ENCODE results near the gene CRISPLD2. TPM values are rescaled to one million over a fixed set of nuclear protein-coding genes. Genes with fewer than 3 reads are reported as not detected.

The CRISPLD2 gene
- total RNA-seq, 1 donor from 2014 or later = 0.53 TPM

DNA sequence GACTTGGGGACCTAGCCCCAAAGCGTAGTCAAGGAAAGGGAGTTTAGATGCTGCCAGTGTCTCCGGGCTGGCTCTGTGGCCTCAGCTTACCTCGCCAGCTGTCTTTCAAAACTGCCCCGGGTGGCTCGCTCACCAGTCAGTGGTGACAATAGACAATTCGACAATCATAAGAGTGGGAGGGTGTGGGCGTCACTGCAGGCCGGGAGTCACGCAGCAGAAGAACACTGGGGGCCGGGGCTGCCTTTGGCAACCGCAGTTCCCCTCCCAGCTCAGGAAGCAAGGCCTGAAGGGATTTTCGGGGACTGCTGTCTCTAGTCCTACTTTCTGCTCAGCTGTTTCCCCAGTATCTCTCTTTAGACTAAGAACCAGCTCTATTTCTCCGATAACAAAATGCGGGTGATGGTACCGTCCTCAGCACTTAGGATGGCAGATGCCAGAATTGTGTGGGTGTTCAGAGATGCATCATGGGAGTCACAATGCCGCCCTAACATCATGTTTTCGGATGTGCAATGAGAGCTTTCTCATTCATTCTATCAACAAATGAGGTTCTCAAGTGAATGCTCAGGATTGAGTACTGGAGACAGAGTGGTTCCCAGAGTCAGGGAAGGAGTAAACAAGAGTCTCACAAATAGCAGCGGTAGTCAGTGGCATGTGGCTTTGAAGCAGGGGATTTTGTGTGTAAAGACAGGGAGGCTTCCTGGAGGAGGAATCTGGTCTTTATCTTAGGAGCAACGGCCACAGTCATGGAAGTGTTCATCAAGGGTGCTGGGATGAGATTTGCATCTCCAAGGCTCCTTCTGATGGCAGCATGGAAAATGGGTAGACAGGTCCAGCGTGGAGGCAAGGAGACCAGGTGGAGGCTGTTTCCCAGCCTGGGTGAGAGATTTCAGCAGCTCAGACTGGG is 98.5 kb downstream of the CRISPLD2 start:
- TF ChIP-seq, protein P1, sequence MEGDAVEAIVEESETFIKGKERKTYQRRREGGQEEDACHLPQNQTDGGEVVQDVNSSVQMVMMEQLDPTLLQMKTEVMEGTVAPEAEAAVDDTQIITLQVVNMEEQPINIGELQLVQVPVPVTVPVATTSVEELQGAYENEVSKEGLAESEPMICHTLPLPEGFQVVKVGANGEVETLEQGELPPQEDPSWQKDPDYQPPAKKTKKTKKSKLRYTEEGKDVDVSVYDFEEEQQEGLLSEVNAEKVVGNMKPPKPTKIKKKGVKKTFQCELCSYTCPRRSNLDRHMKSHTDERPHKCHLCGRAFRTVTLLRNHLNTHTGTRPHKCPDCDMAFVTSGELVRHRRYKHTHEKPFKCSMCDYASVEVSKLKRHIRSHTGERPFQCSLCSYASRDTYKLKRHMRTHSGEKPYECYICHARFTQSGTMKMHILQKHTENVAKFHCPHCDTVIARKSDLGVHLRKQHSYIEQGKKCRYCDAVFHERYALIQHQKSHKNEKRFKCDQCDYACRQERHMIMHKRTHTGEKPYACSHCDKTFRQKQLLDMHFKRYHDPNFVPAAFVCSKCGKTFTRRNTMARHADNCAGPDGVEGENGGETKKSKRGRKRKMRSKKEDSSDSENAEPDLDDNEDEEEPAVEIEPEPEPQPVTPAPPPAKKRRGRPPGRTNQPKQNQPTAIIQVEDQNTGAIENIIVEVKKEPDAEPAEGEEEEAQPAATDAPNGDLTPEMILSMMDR (IDR thresholded peaks at IDR 0.05; ENCODE audit: insufficient read depth, low read length, severe bottlenecking) = no peak
- peak; percentile 95 for FAIRE-seq
- H3K27me3 ChIP-seq (ENCODE audit: control insufficient read depth, insufficient read depth, low read length) = peaks cover 19% of the 10 kb centered on the region
- H3K4me3 ChIP-seq (ENCODE audit: low read depth, low read length) = no peak overlapping the region
- no peaks in the 10 kb centered on the region for H3K36me3 ChIP-seq (ENCODE audit: control insufficient read depth, insufficient read depth, low read length)
- DNase-seq (ENCODE audit: low read depth) = no peak

- TF ChIP-seq, protein P1 (IDR thresholded peaks at IDR 0.05; ENCODE audit: insufficient read depth, low read length, severe bottlenecking) = no peak
- H3K27me3 ChIP-seq (ENCODE audit: control insufficient read depth, insufficient read depth, low read length) = peaks cover 19% of the 10 kb centered on the region
- FAIRE-seq = no peak
Observed at GRCh38 chr16:84919269-84919668, 99.5 kb downstream of the CRISPLD2 start.

GRCh38 chr16:84919708-84920107 is 99.9 kb downstream of the CRISPLD2 start:
- DNase-seq (ENCODE audit: low read depth) = no peak
- TF ChIP-seq, protein P1 (IDR thresholded peaks at IDR 0.05; ENCODE audit: insufficient read depth, low read length, severe bottlenecking) = no peak
- no peak overlapping the region for H3K4me3 ChIP-seq (ENCODE audit: low read depth, low read length)
- H3K36me3 ChIP-seq (ENCODE audit: control insufficient read depth, insufficient read depth, low read length) = no peaks in the 10 kb centered on the region
- no peak for FAIRE-seq
- peaks cover 19% of the 10 kb centered on the region for H3K27me3 ChIP-seq (ENCODE audit: control insufficient read depth, insufficient read depth, low read length)

More at GRCh38 chr16:84919269-84919668, 99.5 kb downstream of the CRISPLD2 start:
- no peak for DNase-seq (ENCODE audit: low read depth)
- Histone ChIP-seq H3K4me3 (ENCODE audit: low read depth, low read length) (no peak overlapping the region), H3K36me3 (ENCODE audit: control insufficient read depth, insufficient read depth, low read length) (no peaks in the 10 kb centered on the region)

- H3K4me3 ChIP-seq (ENCODE audit: low read depth, low read length) = no peak overlapping the region
- DNase-seq (ENCODE audit: low read depth) (no peak), FAIRE-seq (peak; percentile 87)
- TF ChIP-seq, protein P1 (IDR thresholded peaks at IDR 0.05; ENCODE audit: insufficient read depth, low read length, severe bottlenecking) = no peak
- H3K27me3 ChIP-seq (ENCODE audit: control insufficient read depth, insufficient read depth, low read length) = peaks cover 19% of the 10 kb centered on the region
- H3K36me3 ChIP-seq (ENCODE audit: control insufficient read depth, insufficient read depth, low read length) = no peaks in the 10 kb centered on the region
Observed at GRCh38 chr16:84920333-84920732, 100.5 kb downstream of the CRISPLD2 start.

DNA sequence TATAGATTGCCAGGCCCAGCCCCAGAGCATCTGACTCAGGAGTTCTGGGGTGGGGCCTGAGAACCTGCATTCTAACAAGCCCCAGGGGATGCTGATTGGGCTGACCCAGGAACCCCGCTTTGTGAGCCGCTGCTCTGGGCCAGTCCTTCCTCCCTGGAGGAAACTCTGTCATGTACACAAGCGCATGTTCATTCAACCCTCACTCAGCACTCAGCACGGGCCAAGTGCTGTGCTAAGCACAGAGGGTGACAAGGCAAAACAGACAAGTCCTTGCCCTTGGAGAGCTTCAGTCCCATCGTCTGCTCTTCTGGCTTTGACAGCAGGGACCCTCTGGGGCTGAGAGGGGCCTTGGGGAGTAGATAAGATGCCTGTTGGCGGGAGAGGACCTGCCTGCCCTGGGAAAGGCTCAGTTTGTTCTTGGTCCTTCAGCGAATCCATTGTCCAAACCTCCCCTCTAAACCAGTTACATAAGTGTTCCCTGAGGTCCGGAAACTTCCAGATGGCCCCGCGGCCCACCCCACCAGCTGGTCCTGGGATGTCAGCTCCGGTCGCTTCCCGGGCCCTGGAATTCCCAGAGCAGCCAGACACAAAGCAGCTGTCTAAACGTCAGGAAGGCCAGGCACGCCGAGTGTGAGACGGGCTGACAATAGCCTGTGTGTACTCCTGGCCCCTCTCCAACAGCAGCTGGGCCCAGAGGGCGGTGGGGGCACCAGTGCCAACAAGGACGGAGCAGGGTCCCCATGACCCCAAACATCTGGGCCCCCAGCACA is 102.8 kb downstream of the CRISPLD2 start:
- DNase-seq (ENCODE audit: low read depth) = no peak
- peaks cover 11% of the 10 kb centered on the region for H3K27me3 ChIP-seq (ENCODE audit: control insufficient read depth, insufficient read depth, low read length)
- H3K4me3 ChIP-seq (ENCODE audit: low read depth, low read length) = no peak overlapping the region
- FAIRE-seq = no peak
- TF ChIP-seq, protein P1 (IDR thresholded peaks at IDR 0.05; ENCODE audit: insufficient read depth, low read length, severe bottlenecking) = no peak
- no peaks in the 10 kb centered on the region for H3K36me3 ChIP-seq (ENCODE audit: control insufficient read depth, insufficient read depth, low read length)

Data from bronchial epithelial cell (primary cell).